GM12801 (cell line): ENCODE data around the gene CYB5RL.

Source experiments
- CTCF ChIP-seq: IDR thresholded peaks from one replicate; pipeline ENCODE4 v1.5.1; 2011; ENCODE audit warnings: control low read depth; ENCODE audit not compliant: insufficient read length; ENCODE audit errors: extremely low read depth

The CYB5RL gene

GRCh38 chr1:54177726-54178125, 22.1 kb downstream of the CYB5RL start:
- no peak for TF ChIP-seq CTCF

- no peak for TF ChIP-seq CTCF
Observed at GRCh38 chr1:54176621-54177327, 23.1 kb downstream of the CYB5RL start.

GRCh38 chr1:54174106-54174505, 25.7 kb downstream of the CYB5RL start:
- no peak for TF ChIP-seq CTCF

GRCh38 chr1:54173681-54174080, 26.1 kb downstream of the CYB5RL start:
- no peak for TF ChIP-seq CTCF

GRCh38 chr1:54172614-54173599, 26.9 kb downstream of the CYB5RL start:
- TF ChIP-seq CTCF = no peak

- no peak for TF ChIP-seq CTCF
Observed at GRCh38 chr1:54171606-54172005, 28.2 kb downstream of the CYB5RL start.

GRCh38 chr1:54171016-54171415, 28.8 kb downstream of the CYB5RL start:
- TF ChIP-seq CTCF = no peak
